ENCODE measurements around the gene ABCB11. TPM values are rescaled to one million over a fixed set of nuclear protein-coding genes. Genes with fewer than 3 reads are reported as not detected.
A peak's percentile ranks its signal among the peaks of the same experiment; 100 is the strongest.

The ABCB11 gene
- total RNA-seq, 3 donors from 2014 or later (not counting 1 experiment from before 2014, with no cell fraction given), result 0.07 to 0.48 (median 0.07) TPM

GRCh38 chr2:169050476-169051240, 19.5 kb upstream of the ABCB11 start:
- no peak for DNase-seq
- Mint-ChIP-seq H3K36me3 (peaks cover 15% of the 10 kb centered on the region), H3K27ac (no peak overlapping the region), H3K27me3 (ENCODE audit: low read depth in 2 of 2) (peaks cover 0 to 3% of the 10 kb centered on the region in 2 donors), H3K4me3 (no peak overlapping the region), H3K4me1 (peaks cover 0 to 9% of the 10 kb centered on the region in 2 donors), H3K9me3 (peaks cover 6 to 14% of the 10 kb centered on the region in 2 donors)
- 98% methylated on average over 2 of the region's 5 CpGs for WGBS (ENCODE audit: insufficient coverage)
- no peak overlapping the region for H3K27ac ChIP-seq (ENCODE audit: low read length)
- ATAC-seq, result peak in 1 of 3 donors; percentile 21
- no peaks in the 10 kb centered on the region for H3K36me3 ChIP-seq (ENCODE audit: control insufficient read depth, insufficient read depth, low read length)
- H3K9me3 ChIP-seq (ENCODE audit: control insufficient read depth, insufficient read depth, low read length), result peaks cover 8% of the 10 kb centered on the region
- no peaks in the 10 kb centered on the region for H3K4me1 ChIP-seq (ENCODE audit: control insufficient read depth, insufficient read depth, low read length)
- no peaks in the 10 kb centered on the region for H3K27me3 ChIP-seq (ENCODE audit: control insufficient read depth, insufficient read depth, low read length)
- intact Hi-C loops (cut with micrococcal nuclease), result no loop called here
- H3K4me3 ChIP-seq (ENCODE audit: low read length), result no peak overlapping the region
- no peak for TF ChIP-seq CTCF (IDR thresholded peaks at IDR 0.05)

GRCh38 chr2:169049142-169049541, 18.0 kb upstream of the ABCB11 start:
- no peak for ATAC-seq
- no peak overlapping the region for H3K27ac Mint-ChIP-seq
- no peak overlapping the region for H3K4me3 Mint-ChIP-seq
- no peak for TF ChIP-seq CTCF (IDR thresholded peaks at IDR 0.05)
- peaks cover 0 to 9% of the 10 kb centered on the region in 2 donors for H3K4me1 Mint-ChIP-seq
- Histone ChIP-seq H3K4me1 (ENCODE audit: control insufficient read depth, insufficient read depth, low read length) (no peaks in the 10 kb centered on the region), H3K9me3 (ENCODE audit: control insufficient read depth, insufficient read depth, low read length) (peaks cover 4% of the 10 kb centered on the region), H3K4me3 (ENCODE audit: low read length) (no peak overlapping the region), H3K27ac (ENCODE audit: low read length) (no peak overlapping the region), H3K36me3 (ENCODE audit: control insufficient read depth, insufficient read depth, low read length) (no peaks in the 10 kb centered on the region), H3K27me3 (ENCODE audit: control insufficient read depth, insufficient read depth, low read length) (no peaks in the 10 kb centered on the region)
- intact Hi-C loops (cut with micrococcal nuclease), result no loop called here
- no peak for DNase-seq
- no peaks in the 10 kb centered on the region for H3K9me3 Mint-ChIP-seq
- 33% methylated on average over 1 of the region's 3 CpGs for WGBS (ENCODE audit: insufficient coverage)
- H3K27me3 Mint-ChIP-seq (ENCODE audit: low read depth in 2 of 2), result no peaks in the 10 kb centered on the region
- H3K36me3 Mint-ChIP-seq, result no peaks in the 10 kb centered on the region

- Histone ChIP-seq H3K27ac (ENCODE audit: low read length) (no peak overlapping the region), H3K27me3 (ENCODE audit: control insufficient read depth, insufficient read depth, low read length) (no peaks in the 10 kb centered on the region), H3K4me3 (ENCODE audit: low read length) (no peak overlapping the region), H3K9me3 (ENCODE audit: control insufficient read depth, insufficient read depth, low read length) (no peaks in the 10 kb centered on the region), H3K4me1 (ENCODE audit: control insufficient read depth, insufficient read depth, low read length) (no peaks in the 10 kb centered on the region), H3K36me3 (ENCODE audit: control insufficient read depth, insufficient read depth, low read length) (no peaks in the 10 kb centered on the region)
- no peak for ATAC-seq
- TF ChIP-seq CTCF (IDR thresholded peaks at IDR 0.05), result no peak
- intact Hi-C loops (cut with micrococcal nuclease), result no loop called here
- H3K27me3 Mint-ChIP-seq (ENCODE audit: low read depth in 2 of 2), result no peaks in the 10 kb centered on the region
- 94% methylated on average over 2 of the region's 2 CpGs for whole genome bisulfite sequencing (ENCODE audit: insufficient coverage)
- no peak for DNase-seq
- H3K4me1 Mint-ChIP-seq, result peaks cover 0 to 9% of the 10 kb centered on the region in 2 donors
- H3K27ac Mint-ChIP-seq, result no peak overlapping the region
- peaks cover 0 to 4% of the 10 kb centered on the region in 2 donors for H3K9me3 Mint-ChIP-seq
- H3K36me3 Mint-ChIP-seq, result peaks cover 12% of the 10 kb centered on the region
- no peak overlapping the region for H3K4me3 Mint-ChIP-seq
Measured at GRCh38 chr2:169047256-169048250, 16.4 kb upstream of the ABCB11 start.
